ENCODE measurements around the gene FOXP1. TPM values are rescaled to one million over a fixed set of nuclear protein-coding genes. Genes with fewer than 3 reads are reported as not detected.

Gene FOXP1
- total and polyA plus RNA-seq, 2 of the 8 experiments (the other 6 are each of a cell fraction or from before 2014, with no cell fraction given) = 13.9 to 25.4 TPM

DNA sequence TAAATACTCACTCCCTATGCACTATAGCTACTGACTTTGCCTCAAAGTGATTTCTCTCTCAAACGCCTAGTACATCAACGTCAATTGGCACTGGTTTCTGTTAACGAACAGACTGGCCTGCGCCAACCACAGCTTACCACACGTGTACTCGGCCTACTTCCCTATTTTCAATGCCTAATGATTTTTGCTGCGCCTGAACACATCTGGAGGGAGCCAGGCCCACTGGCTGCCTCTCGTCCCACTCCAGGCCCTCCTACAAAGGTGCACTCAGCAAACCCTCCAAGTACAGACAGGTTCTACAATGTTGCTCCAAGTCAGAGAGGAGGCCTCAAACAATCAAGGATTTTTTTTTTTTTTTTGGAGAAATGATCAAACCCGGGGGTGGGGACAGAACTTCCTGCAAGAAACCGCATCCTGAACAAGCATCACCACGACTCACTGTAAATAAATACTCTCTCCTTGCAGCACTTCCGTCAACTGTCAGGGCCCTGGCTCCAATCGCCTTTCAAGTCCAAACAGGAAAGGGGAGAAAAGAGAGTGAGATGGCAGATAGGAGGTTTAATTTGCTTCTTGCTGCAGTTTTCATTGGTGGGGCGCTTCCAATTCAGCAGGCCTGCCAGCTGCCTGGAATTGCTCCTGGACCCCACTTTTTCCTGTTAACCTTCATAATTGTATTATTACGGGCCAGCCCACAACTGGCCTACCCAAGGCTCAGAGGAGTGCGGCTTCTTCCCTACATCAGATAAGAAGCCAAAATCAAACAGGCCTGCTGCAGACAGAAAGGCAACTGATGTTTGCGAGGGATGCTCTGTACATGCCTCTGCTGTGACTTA lies 139.3 kb downstream of the FOXP1 start:
- peak overlapping the region; percentile 20; the same call in 1 of the 2 replicates for H2BK5ac ChIP-seq (ENCODE audit: low read depth, low read length)
- 0 out of 7 replicates have a peak, but pooled peaks cover 0 to 2% (median 0%) of the 10 kb centered on the region in 4 experiments for H3K4me1 ChIP-seq (replicated peaks in 1 of 4; ENCODE audit: control insufficient read depth in 3 of 4, insufficient read depth in 4 of 4, low read length in 3 of 4)
- no peak overlapping the region for H2BK20ac ChIP-seq (ENCODE audit: low read length)
- ChIA-PET POLR2A (ENCODE audit: partially characterized antibody) (no interaction called here), CTCF (ENCODE audit: partially characterized antibody) (interaction anchor here (0.7 kb wide), 1 partner anchor 11 kb away, joined by 3 read pairs; no protein-coding TSS in a partner anchor)
- no peaks in the 10 kb centered on the region for H3K9me3 ChIP-seq (ENCODE audit: insufficient read depth in 2 of 2, low read depth in 1 of 2, low read length in 1 of 2)
- no peaks in the 10 kb centered on the region for H3K79me2 ChIP-seq (ENCODE audit: control insufficient read depth in 1 of 2, insufficient read depth in 2 of 2, low read length in 2 of 2)
- no peak overlapping the region for H3K4me2 ChIP-seq (ENCODE audit: insufficient read depth in 1 of 2, low read depth in 2 of 2, low read length in 2 of 2)
- no peak overlapping the region for H3K27ac ChIP-seq (ENCODE audit: low read depth, low read length)
- H3K23ac ChIP-seq (ENCODE audit: insufficient read length) = no peak overlapping the region
- peak overlapping the region; percentile 77 for H2AK5ac ChIP-seq (ENCODE audit: low read depth, low read length)
- no peak overlapping the region for H2AFZ ChIP-seq (ENCODE audit: low read length)
- no peak overlapping the region for H4K91ac ChIP-seq (replicated peaks; ENCODE audit: insufficient read length, low read length)
- no peak overlapping the region for H3K4me3 ChIP-seq (ENCODE audit: extremely low read depth in 1 of 4, insufficient read depth in 2 of 4, low read depth in 3 of 4, low read length in 4 of 4)
- 90% methylated on average over 17 of the region's 17 CpGs; no CpG with 5 or more reads in 1 of the 2 experiments for WGBS, 2 experiments (ENCODE audit: extremely low coverage in 1 of 2, insufficient coverage in 1 of 2, insufficient read length in 1 of 2, insufficient replicate concordance in 2 of 2, low coverage in 1 of 2, low lambda C conversion rate in 2 of 2, missing lambda C conversion rate in 1 of 2)
- H4K20me1 ChIP-seq (replicated peaks in 1 of 2; ENCODE audit: control insufficient read depth in 1 of 2, insufficient read depth in 2 of 2, low read length in 2 of 2) = no peaks in the 10 kb centered on the region
- FAIRE-seq (no peak), DNase-seq (ENCODE audit: low read depth in 1 of 2, low spot score in 2 of 2) (no peak)
- no peak overlapping the region for H3K56ac ChIP-seq (replicated peaks; ENCODE audit: insufficient read length, low read depth, low read length)
- 0 out of 2 replicates have a peak, but pooled peaks cover 4% of the 10 kb centered on the region for H3K79me1 ChIP-seq (ENCODE audit: low read depth, low read length)
- H3K4ac ChIP-seq (replicated peaks; ENCODE audit: insufficient read length, low read depth, low read length) = no peak overlapping the region
- H2BK12ac ChIP-seq (ENCODE audit: low read depth, low read length) = 0 out of 2 replicates have a peak overlapping the region, but pooled peaks have one; percentile 7
- no peaks in the 10 kb centered on the region for H3K27me3 ChIP-seq (replicated peaks in 1 of 4; ENCODE audit: control insufficient read depth in 3 of 4, extremely low read depth in 1 of 4, insufficient read depth in 3 of 4, low read length in 3 of 4)
- no peaks in the 10 kb centered on the region for H3K36me3 ChIP-seq (ENCODE audit: control insufficient read depth in 2 of 4, insufficient read depth in 4 of 4, low read length in 3 of 4)
- H4K8ac ChIP-seq (ENCODE audit: extremely low read depth, insufficient read depth, low read length) = 0 out of 2 replicates have a peak overlapping the region, but pooled peaks have one; percentile 48
- H2BK15ac ChIP-seq (ENCODE audit: low read length) = no peak overlapping the region
- no peaks in the 10 kb centered on the region for H3K23me2 ChIP-seq (ENCODE audit: low read depth, low read length)
- no peak overlapping the region for H3K14ac ChIP-seq (ENCODE audit: insufficient read length)
- no peak overlapping the region for H3K9ac ChIP-seq (replicated peaks in 1 of 4; ENCODE audit: extremely low read depth in 1 of 4, low read depth in 3 of 4, low read length in 3 of 4)
- no peak overlapping the region for H4K5ac ChIP-seq (ENCODE audit: insufficient read length, low read depth, low read length)
- no peak overlapping the region for H3K18ac ChIP-seq (ENCODE audit: extremely low read depth, low read length)
- H2BK120ac ChIP-seq (replicated peaks; ENCODE audit: low read depth, low read length) = no peak overlapping the region
- TF ChIP-seq SAP30 (IDR thresholded peaks at IDR 0.05; ENCODE audit: insufficient read depth, insufficient replicate concordance, low read length) (no peak), BACH1 (IDR thresholded peaks at IDR 0.05; ENCODE audit: low read length) (no peak), ZNF274 (IDR thresholded peaks at IDR 0.05; ENCODE audit: borderline replicate concordance, extremely low read depth, low read length) (no peak), SP2 (IDR thresholded peaks at IDR 0.05; ENCODE audit: low read length) (no peak), KDM1A (IDR thresholded peaks at IDR 0.05; ENCODE audit: borderline replicate concordance, low read length) (no peak), RFX5 (IDR thresholded peaks at IDR 0.05; ENCODE audit: borderline replicate concordance, low read depth, low read length) (no peak), BRCA1 (IDR thresholded peaks at IDR 0.05; ENCODE audit: low read depth, low read length) (no peak), SUZ12 (IDR thresholded peaks at IDR 0.05; ENCODE audit: low read length) (no peak), BCL11A (IDR thresholded peaks at IDR 0.05; ENCODE audit: low read depth in 2 of 2, low read length in 2 of 2) (no peak), MAFK (IDR thresholded peaks at IDR 0.05; ENCODE audit: low read depth, low read length) (no peak)
- TF ChIP-seq, protein P1, sequence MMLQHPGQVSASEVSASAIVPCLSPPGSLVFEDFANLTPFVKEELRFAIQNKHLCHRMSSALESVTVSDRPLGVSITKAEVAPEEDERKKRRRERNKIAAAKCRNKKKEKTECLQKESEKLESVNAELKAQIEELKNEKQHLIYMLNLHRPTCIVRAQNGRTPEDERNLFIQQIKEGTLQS (IDR thresholded peaks at IDR 0.05; ENCODE audit: insufficient read depth, low read depth, low read length) = no peak

Measured in H1 (cell line).